ENCODE measurements around the gene GRIK1. TPM values are rescaled to one million over a fixed set of nuclear protein-coding genes. Genes with fewer than 3 reads are reported as not detected.

Gene GRIK1
- total and polyA plus RNA-seq, 2 donors (not counting 1 experiment from before 2014, with no cell fraction given), result not detected

DNA sequence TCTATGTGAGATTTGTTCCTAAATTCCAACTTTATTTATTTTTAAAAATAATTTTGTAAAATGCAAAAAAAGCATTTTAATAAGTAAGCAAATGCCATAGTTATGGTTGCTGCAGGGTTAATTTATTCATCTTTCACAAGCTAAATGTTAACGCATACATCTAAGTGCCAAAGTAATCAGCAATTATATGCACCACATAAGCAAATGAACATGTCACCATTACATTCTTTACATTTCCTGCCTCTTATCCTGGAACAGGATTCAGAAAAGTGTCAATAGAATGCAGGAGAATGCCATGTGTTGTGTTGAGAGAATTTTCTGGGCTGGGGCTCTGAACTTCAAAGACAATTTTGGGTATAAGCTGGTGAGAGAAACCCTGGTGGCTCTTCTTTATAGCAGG, 136.6 kb downstream of the GRIK1 start:
- Mint-ChIP-seq H3K4me3 (no peak overlapping the region), H3K27ac (no peak overlapping the region), H3K9me3 (ENCODE audit: insufficient read depth) (no peaks in the 10 kb centered on the region), H3K27me3 (peaks cover 5% of the 10 kb centered on the region), H3K4me1 (no peaks in the 10 kb centered on the region)
- no peak overlapping the region for H3K27ac ChIP-seq (ENCODE audit: low read length in 2 of 2)
- ChIA-PET POLR2A (no interaction called here), CTCF (no interaction called here)
- DNase-seq (no peak), ATAC-seq (ENCODE audit: low read depth) (no peak)
- intact Hi-C loops (cut with micrococcal nuclease), result no loop called here
- H3K9ac ChIP-seq (ENCODE audit: low read length), result no peak overlapping the region
- no peak overlapping the region for H2AFZ ChIP-seq (ENCODE audit: insufficient read depth, low read depth, low read length, poor library complexity, severe bottlenecking)
- H3K79me2 ChIP-seq (ENCODE audit: control insufficient read depth, insufficient read depth, low read length), result no peaks in the 10 kb centered on the region
- H4K20me1 ChIP-seq (ENCODE audit: control insufficient read depth, insufficient read depth, low read length, poor library complexity, severe bottlenecking), result no peaks in the 10 kb centered on the region
- no peaks in the 10 kb centered on the region for H3K4me1 ChIP-seq (ENCODE audit: control insufficient read depth in 2 of 2, insufficient read depth in 2 of 2, low read length in 2 of 2)
- TF ChIP-seq EZH2 (IDR thresholded peaks at IDR 0.05; ENCODE audit: borderline replicate concordance, insufficient read depth, low read depth, low read length, poor library complexity, severe bottlenecking), result no peak
- TF ChIP-seq, protein P1, sequence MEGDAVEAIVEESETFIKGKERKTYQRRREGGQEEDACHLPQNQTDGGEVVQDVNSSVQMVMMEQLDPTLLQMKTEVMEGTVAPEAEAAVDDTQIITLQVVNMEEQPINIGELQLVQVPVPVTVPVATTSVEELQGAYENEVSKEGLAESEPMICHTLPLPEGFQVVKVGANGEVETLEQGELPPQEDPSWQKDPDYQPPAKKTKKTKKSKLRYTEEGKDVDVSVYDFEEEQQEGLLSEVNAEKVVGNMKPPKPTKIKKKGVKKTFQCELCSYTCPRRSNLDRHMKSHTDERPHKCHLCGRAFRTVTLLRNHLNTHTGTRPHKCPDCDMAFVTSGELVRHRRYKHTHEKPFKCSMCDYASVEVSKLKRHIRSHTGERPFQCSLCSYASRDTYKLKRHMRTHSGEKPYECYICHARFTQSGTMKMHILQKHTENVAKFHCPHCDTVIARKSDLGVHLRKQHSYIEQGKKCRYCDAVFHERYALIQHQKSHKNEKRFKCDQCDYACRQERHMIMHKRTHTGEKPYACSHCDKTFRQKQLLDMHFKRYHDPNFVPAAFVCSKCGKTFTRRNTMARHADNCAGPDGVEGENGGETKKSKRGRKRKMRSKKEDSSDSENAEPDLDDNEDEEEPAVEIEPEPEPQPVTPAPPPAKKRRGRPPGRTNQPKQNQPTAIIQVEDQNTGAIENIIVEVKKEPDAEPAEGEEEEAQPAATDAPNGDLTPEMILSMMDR (IDR thresholded peaks at IDR 0.05), result no peak
- H3K36me3 ChIP-seq (replicated peaks in 1 of 2; ENCODE audit: control extremely low read depth in 1 of 2, control insufficient read depth in 1 of 2, extremely low read depth in 1 of 2, insufficient read depth in 2 of 2, low read length in 1 of 2), result no peaks in the 10 kb centered on the region
- peaks cover 0 to 4% (median 0%) of the 10 kb centered on the region in 4 experiments for H3K27me3 ChIP-seq (replicated peaks in 1 of 4; ENCODE audit: control extremely low read depth in 1 of 4, control insufficient read depth in 3 of 4, insufficient read depth in 4 of 4, low read length in 3 of 4)
- no peak overlapping the region for H3K4me2 ChIP-seq (replicated peaks; ENCODE audit: low read depth, low read length, poor library complexity, severe bottlenecking)
- WGBS (ENCODE audit: insufficient coverage), result no CpG with 5 or more reads among the region's 1 CpG
- no peak overlapping the region for H3K4me3 ChIP-seq (ENCODE audit: control extremely low read depth in 1 of 5, extremely low read depth in 1 of 5, insufficient read depth in 1 of 5, low read depth in 2 of 5, low read length in 4 of 5)
- no peaks in the 10 kb centered on the region for H3K9me3 ChIP-seq (ENCODE audit: control extremely low read depth in 1 of 3, control insufficient read depth in 2 of 3, insufficient read depth in 1 of 3, low read length in 2 of 3)

DNA sequence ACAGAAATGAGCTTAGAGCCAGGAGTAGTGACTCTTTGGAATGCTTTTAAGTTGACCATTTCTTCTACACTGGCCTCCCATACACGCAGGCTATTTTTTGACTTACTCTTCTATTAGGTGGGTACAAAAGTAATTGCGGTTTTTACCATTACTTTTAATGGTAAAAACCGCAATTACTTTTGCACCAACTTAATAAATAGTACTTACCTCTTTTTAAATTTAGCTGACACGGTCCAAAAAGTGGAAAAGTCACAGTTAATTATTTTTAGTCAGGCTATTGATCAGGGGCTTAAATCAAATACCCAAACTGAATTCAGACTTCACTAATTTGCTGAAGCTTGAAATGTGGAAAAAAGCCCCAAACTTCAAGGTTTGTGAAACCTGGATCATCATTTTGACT, 138.7 kb downstream of the GRIK1 start:
- intact Hi-C loops (cut with micrococcal nuclease), result no loop called here
- H3K79me2 ChIP-seq (ENCODE audit: control insufficient read depth, insufficient read depth, low read length), result no peaks in the 10 kb centered on the region
- H3K27me3 ChIP-seq (replicated peaks in 1 of 4; ENCODE audit: control extremely low read depth in 1 of 4, control insufficient read depth in 3 of 4, insufficient read depth in 4 of 4, low read length in 3 of 4), result peaks cover 0 to 4% (median 0%) of the 10 kb centered on the region in 4 experiments
- no peak for TF ChIP-seq EZH2 (IDR thresholded peaks at IDR 0.05; ENCODE audit: borderline replicate concordance, insufficient read depth, low read depth, low read length, poor library complexity, severe bottlenecking)
- TF ChIP-seq, protein P1 (IDR thresholded peaks at IDR 0.05), result no peak
- H3K4me1 ChIP-seq (ENCODE audit: control insufficient read depth in 2 of 2, insufficient read depth in 2 of 2, low read length in 2 of 2), result no peaks in the 10 kb centered on the region
- Mint-ChIP-seq H3K4me1 (no peaks in the 10 kb centered on the region), H3K27me3 (peaks cover 5% of the 10 kb centered on the region), H3K4me3 (no peak overlapping the region), H3K27ac (no peak overlapping the region), H3K9me3 (ENCODE audit: insufficient read depth) (no peaks in the 10 kb centered on the region)
- no peak overlapping the region for H2AFZ ChIP-seq (ENCODE audit: insufficient read depth, low read depth, low read length, poor library complexity, severe bottlenecking)
- no peak overlapping the region for H3K27ac ChIP-seq (ENCODE audit: low read length in 2 of 2)
- no peak for ATAC-seq (ENCODE audit: low read depth)
- H3K9ac ChIP-seq (ENCODE audit: low read length), result no peak overlapping the region
- no CpG with 5 or more reads among the region's 4 CpGs for WGBS (ENCODE audit: insufficient coverage)
- H3K36me3 ChIP-seq (replicated peaks in 1 of 2; ENCODE audit: control extremely low read depth in 1 of 2, control insufficient read depth in 1 of 2, extremely low read depth in 1 of 2, insufficient read depth in 2 of 2, low read length in 1 of 2), result no peaks in the 10 kb centered on the region
- no peak overlapping the region for H3K4me2 ChIP-seq (replicated peaks; ENCODE audit: low read depth, low read length, poor library complexity, severe bottlenecking)
- no peak for DNase-seq
- H4K20me1 ChIP-seq (ENCODE audit: control insufficient read depth, insufficient read depth, low read length, poor library complexity, severe bottlenecking), result no peaks in the 10 kb centered on the region
- ChIA-PET CTCF (no interaction called here), POLR2A (no interaction called here)
- H3K4me3 ChIP-seq (ENCODE audit: control extremely low read depth in 1 of 5, extremely low read depth in 1 of 5, insufficient read depth in 1 of 5, low read depth in 2 of 5, low read length in 4 of 5), result no peak overlapping the region
- no peaks in the 10 kb centered on the region for H3K9me3 ChIP-seq (ENCODE audit: control extremely low read depth in 1 of 3, control insufficient read depth in 2 of 3, insufficient read depth in 1 of 3, low read length in 2 of 3)
